Natural killer cell (primary cell): ENCODE measurements around the gene MYLK4. TPM values are rescaled to one million over a fixed set of nuclear protein-coding genes. Genes with fewer than 3 reads are reported as not detected.

Source experiments
- ATAC-seq, 3 donors: fragments of 150-1000 bp in 2 of 3; fragments of 200-7000 bp in 1 of 3; cut with Tn5 transposase; 1 replicate in 1 of 3; 2 replicates in 2 of 3; pipeline ENCODE4 v1.10.0; 2021; ENCODE audit warnings: mild to moderate bottlenecking in 2 of 3, moderate library complexity in 2 of 3
- DNase-seq, 2 donors: peaks; one replicate each; pipeline versions ENCODE4 v3.0.0 to v3.0.0-alpha.2; 2013 to 2021; ENCODE audit warnings: mixed read lengths in 1 of 2
- H3K27ac ChIP-seq: one replicate; pipeline ENCODE4 v1.5.1; 2013; ENCODE audit warnings: mild to moderate bottlenecking, low read length
- H3K27me3 ChIP-seq: one replicate; pipeline ENCODE4 v1.6.1; 2013; ENCODE audit warnings: low read length; ENCODE audit not compliant: control insufficient read depth, insufficient read depth
- H3K36me3 ChIP-seq: one replicate; pipeline ENCODE4 v1.6.1; 2013; ENCODE audit warnings: low read length; ENCODE audit not compliant: control insufficient read depth, insufficient read depth
- H3K4me1 ChIP-seq: one replicate; pipeline ENCODE4 v1.6.1; 2013; ENCODE audit warnings: low read length; ENCODE audit not compliant: control insufficient read depth, insufficient read depth
- H3K4me3 ChIP-seq: one replicate; pipeline ENCODE4 v1.5.1; 2013; ENCODE audit warnings: low read length
- H3K9me3 ChIP-seq: one replicate; pipeline ENCODE4 v1.6.1; 2013; ENCODE audit warnings: low read length; ENCODE audit not compliant: control insufficient read depth, insufficient read depth
- H3K27ac Mint-ChIP-seq, 2 donors: one replicate each; pipeline ENCODE4 v1.8.0; 2022; ENCODE audit warnings: mild to moderate bottlenecking in 2 of 2, mixed read lengths in 2 of 2, moderate library complexity in 1 of 2
- H3K27me3 Mint-ChIP-seq, 2 donors: one replicate each; pipeline ENCODE4 v1.8.0; 2022; ENCODE audit warnings: low read depth in 2 of 2, mixed read lengths in 2 of 2
- H3K36me3 Mint-ChIP-seq: one replicate; pipeline ENCODE4 v1.8.0; 2022; ENCODE audit warnings: mixed read lengths
- H3K4me1 Mint-ChIP-seq, 2 donors: one replicate each; pipeline ENCODE4 v1.8.0; 2022; ENCODE audit warnings: mixed read lengths in 2 of 2
- H3K4me3 Mint-ChIP-seq: one replicate; pipeline ENCODE4 v1.8.0; 2022; ENCODE audit warnings: mild to moderate bottlenecking, moderate library complexity, mixed read lengths
- H3K9me3 Mint-ChIP-seq, 2 donors: one replicate each; pipeline ENCODE4 v1.8.0; 2022; ENCODE audit warnings: mixed read lengths in 2 of 2
- CTCF ChIP-seq: fragments of 200-600 bp; IDR thresholded peaks from one replicate; pipeline ENCODE4 v1.8.0; 2022; ENCODE audit warnings: antibody characterized with exemption
- WGBS: methylation state at CpG from one replicate; pipeline ENCODE4 v1.1.7; 2013; ENCODE audit warnings: missing lambda C conversion rate; ENCODE audit not compliant: insufficient coverage; 5-methylcytosine and 5-hydroxymethylcytosine counted together
- intact Hi-C: fragments of 100-400 bp; cut with micrococcal nuclease; formaldehyde crosslinking; loops from one replicate; pipeline ENCODE4 v1.14.2; 2022
- total RNA-seq, 4 donors: library from RNA; stranded (reverse); fragments of 120-200 nt in 1 of 4; gene quantifications; one replicate each; pipeline versions ENCODE4 v1.2.3 to v1.2.4, GENCODE V29; 2013 to 2022

Gene MYLK4
- total RNA-seq, 3 donors from 2014 or later (not counting 1 experiment from before 2014, with no cell fraction given) = 0.45 to 1.1 (median 0.88) TPM

- Mint-ChIP-seq H3K9me3 (no peaks in the 10 kb centered on the region), H3K4me1 (peaks cover 53 to 57% of the 10 kb centered on the region in 2 donors), H3K27me3 (no peaks in the 10 kb centered on the region), H3K36me3 (no peaks in the 10 kb centered on the region), H3K27ac (peak overlapping the region; percentile 93 to 94), H3K4me3 (peak overlapping the region; percentile 67)
- Histone ChIP-seq H3K4me1 (peaks cover 74% of the 10 kb centered on the region), H3K27ac (peak overlapping the region; percentile 73), H3K27me3 (no peaks in the 10 kb centered on the region), H3K36me3 (no peaks in the 10 kb centered on the region), H3K4me3 (no peak overlapping the region), H3K9me3 (no peaks in the 10 kb centered on the region)
- 89% methylated on average over 4 of the region's 5 CpGs for WGBS
- ATAC-seq (peak in 1 of 3 donors; percentile 6), DNase-seq (no peak)
- TF ChIP-seq CTCF = no peak
- intact Hi-C loops = loop anchor here (5.0 to 10.0 kb wide), 3 partner anchors 63 to 261 kb away; no protein-coding TSS in a partner anchor
These were observed 43.5 kb upstream of the MYLK4 start for GRCh38 chr6:2794171-2794730.

- no peak overlapping the region for H3K4me3 ChIP-seq
- intact Hi-C loops = loop anchor here (5.0 to 10.0 kb wide), 3 partner anchors 64 to 261 kb away; no protein-coding TSS in a partner anchor
- no peak for TF ChIP-seq CTCF
- Mint-ChIP-seq H3K36me3 (no peaks in the 10 kb centered on the region), H3K27me3 (no peaks in the 10 kb centered on the region), H3K9me3 (no peaks in the 10 kb centered on the region), H3K4me1 (peaks cover 52 to 56% of the 10 kb centered on the region in 2 donors), H3K4me3 (peak overlapping the region; percentile 67), H3K27ac (peak overlapping the region; percentile 93 to 94)
- peaks cover 67% of the 10 kb centered on the region for H3K4me1 ChIP-seq
- no peaks in the 10 kb centered on the region for H3K27me3 ChIP-seq
- no peaks in the 10 kb centered on the region for H3K9me3 ChIP-seq
- no peaks in the 10 kb centered on the region for H3K36me3 ChIP-seq
- peak in 1 of 2 donors; percentile 50 for DNase-seq
- H3K27ac ChIP-seq = peak overlapping the region; percentile 73
- ATAC-seq = peak; percentile 62 to 68 (median 65)
- WGBS = 20% methylated on average over 8 of the region's 9 CpGs
These were observed 42.9 kb upstream of the MYLK4 start for GRCh38 chr6:2793534-2794151.

- intact Hi-C loops = loop anchor here (5.0 to 10.0 kb wide), 3 partner anchors 65 to 262 kb away; no protein-coding TSS in a partner anchor
- Mint-ChIP-seq H3K4me3 (peak overlapping the region; percentile 67), H3K4me1 (peaks cover 52 to 56% of the 10 kb centered on the region in 2 donors), H3K27me3 (no peaks in the 10 kb centered on the region), H3K36me3 (no peaks in the 10 kb centered on the region), H3K27ac (peak overlapping the region; percentile 93 to 94), H3K9me3 (no peaks in the 10 kb centered on the region)
- WGBS = 88% methylated on average over 17 of the region's 17 CpGs
- H3K4me1 ChIP-seq = peaks cover 60% of the 10 kb centered on the region
- H3K27ac ChIP-seq = peak overlapping the region; percentile 73
- H3K9me3 ChIP-seq = no peaks in the 10 kb centered on the region
- no peaks in the 10 kb centered on the region for H3K27me3 ChIP-seq
- DNase-seq = no peak
- H3K4me3 ChIP-seq = no peak overlapping the region
- no peak for ATAC-seq
- TF ChIP-seq CTCF = no peak
- H3K36me3 ChIP-seq = peaks cover 3% of the 10 kb centered on the region
These were observed 41.8 kb upstream of the MYLK4 start for GRCh38 chr6:2792330-2793110.
